SK-N-SH (cell line): Measurements from ENCODE around the gene PHKA1. TPM values are rescaled to one million over a fixed set of nuclear protein-coding genes. Genes with fewer than 3 reads are reported as not detected.

Source experiments
- CTCF ChIA-PET: fragments of 300-600, 350-600 bp; formaldehyde crosslinking; extraction: SDS; loops from one replicate; lab custom pipeline; 2021; lab: Yijun Ruan, JAX
- POLR2A ChIA-PET: fragments of 350-600 bp; sonication (Branson Sonifier 250); formaldehyde crosslinking; extraction: SDS; loops from one replicate; lab custom pipeline; 2020; ENCODE audit warnings: antibody characterized with exemption, inconsistent platforms; lab: Yijun Ruan, JAX
- DNase-seq: peaks from one replicate; pipeline ENCODE4 v3.0.0; 2012
- H2AFZ ChIP-seq: fragments of 200-600 bp; sonication (generic); 2 replicates; pipeline ENCODE4 v1.8.1; 2016; ENCODE audit warnings: antibody characterized with exemption, mild to moderate bottlenecking, low read depth
- H3F3A ChIP-seq: fragments of 200-600 bp; sonication (generic); replicated peaks from 2 replicates; pipeline ENCODE3; 2016; ENCODE audit warnings: antibody characterized with exemption, mild to moderate bottlenecking; ENCODE audit not compliant: insufficient read depth
- H3K27ac ChIP-seq, 2 experiments: fragments of 200-500 bp in 1 of 2; fragments of 200-600 bp in 1 of 2; sonication (Bioruptor generic) in 1 of 2; sonication (generic), shearing (Covaris generic) in 1 of 2; 2 replicates each; pipeline versions ENCODE4 v1.5.1 to v1.6.1; 2014 to 2016; ENCODE audit warnings: low read depth in 2 of 2, inconsistent platforms in 1 of 2, low read length in 1 of 2, mild to moderate bottlenecking in 1 of 2, mixed read lengths in 1 of 2
- H3K27me3 ChIP-seq: fragments of 200-600 bp; sonication (generic), shearing (Covaris generic); 2 replicates; pipeline ENCODE4 v1.6.1; 2016; ENCODE audit warnings: mixed run types; ENCODE audit not compliant: insufficient read depth
- H3K36me3 ChIP-seq, 2 experiments: fragments of 200-500 bp in 1 of 2; fragments of 200-600 bp in 1 of 2; sonication (Bioruptor generic) in 1 of 2; sonication (generic) in 1 of 2; replicated peaks in 1 of 2; 2 replicates each; pipeline versions ENCODE3 to v1.5.1; 2014 to 2016; ENCODE audit warnings: low read length in 1 of 2, mild to moderate bottlenecking in 1 of 2; ENCODE audit not compliant: insufficient read depth in 2 of 2, control insufficient read depth in 1 of 2
- H3K4me1 ChIP-seq, 2 experiments: fragments of 200-500 bp in 1 of 2; fragments of 200-600 bp in 1 of 2; sonication (Bioruptor generic) in 1 of 2; sonication (generic), shearing (Covaris generic) in 1 of 2; 2 replicates each; pipeline versions ENCODE4 v1.5.1 to v1.6.1; 2014 to 2016; ENCODE audit warnings: low read depth in 1 of 2, low read length in 1 of 2, mixed run types in 1 of 2; ENCODE audit not compliant: insufficient read depth in 2 of 2, control insufficient read depth in 1 of 2
- H3K4me2 ChIP-seq: fragments of 200-600 bp; sonication (generic), shearing (Covaris generic); 2 replicates; pipeline ENCODE4 v1.6.1; 2017; ENCODE audit warnings: mixed run types
- H3K4me3 ChIP-seq, 2 experiments: fragments of 200-500 bp in 1 of 2; fragments of 200-600 bp in 1 of 2; sonication (Bioruptor generic) in 1 of 2; sonication (generic), shearing (Covaris generic) in 1 of 2; 2 replicates each; pipeline versions ENCODE4 v1.5.1 to v1.8.1; 2014 to 2016; ENCODE audit warnings: low read depth in 2 of 2, inconsistent platforms in 1 of 2, low read length in 1 of 2, mild to moderate bottlenecking in 1 of 2, mixed read lengths in 1 of 2, moderate library complexity in 1 of 2
- H3K79me2 ChIP-seq: fragments of 200-600 bp; sonication (generic); 2 replicates; pipeline ENCODE4 v1.8.1; 2017; ENCODE audit warnings: mild to moderate bottlenecking; ENCODE audit not compliant: insufficient read depth
- H3K9ac ChIP-seq: fragments of 200-600 bp; sonication (generic); 2 replicates; pipeline ENCODE4 v1.6.1; 2017; ENCODE audit warnings: mixed run types
- H3K9me2 ChIP-seq: fragments of 200-600 bp; sonication (generic); 2 replicates; pipeline ENCODE4 v1.6.1; 2017; ENCODE audit warnings: mixed run types
- H3K9me3 ChIP-seq: fragments of 200-600 bp; sonication (generic); 2 replicates; pipeline ENCODE4 v1.6.1; 2017; ENCODE audit warnings: mixed run types, mild to moderate bottlenecking, moderate library complexity
- H4K20me1 ChIP-seq: fragments of 200-600 bp; sonication (generic); 2 replicates; pipeline ENCODE4 v1.6.1; 2017; ENCODE audit warnings: mild to moderate bottlenecking, mixed run types; ENCODE audit not compliant: insufficient read depth
- CTCF ChIP-seq: fragments of 200-600 bp; sonication (generic); IDR thresholded peaks from 2 replicates; pipeline ENCODE4 v1.6.1; 2017; ENCODE audit warnings: antibody characterized with exemption, mild to moderate bottlenecking, moderate library complexity
- ELF1 ChIP-seq: IDR thresholded peaks from 2 replicates; pipeline ENCODE4 v1.4.0; 2012
- EP300 ChIP-seq, 2 experiments: IDR thresholded peaks; 2 replicates each; pipeline versions ENCODE4 v1.4.0 to v1.6.1; 2012; ENCODE audit warnings: borderline replicate concordance in 1 of 2, low read depth in 1 of 2, low read length in 1 of 2
- EZH2phosphoT487 ChIP-seq: fragments of 200-600 bp; sonication (generic); IDR thresholded peaks from 2 replicates; pipeline ENCODE4 v1.6.1; 2017; ENCODE audit warnings: low read depth, mixed run types, mild to moderate bottlenecking, antibody characterized with exemption, moderate library complexity, borderline replicate concordance
- FOXJ3 ChIP-seq: sonication (generic); formaldehyde crosslinking; IDR thresholded peaks from 2 replicates; pipeline ENCODE4 v1.5.1; 2020; ENCODE audit warnings: mild to moderate bottlenecking, missing genetic modification reagents
- FOXM1 ChIP-seq: IDR thresholded peaks from 2 replicates; pipeline ENCODE4 v1.4.0; 2012; ENCODE audit warnings: low read depth, mild to moderate bottlenecking
- GATA2 ChIP-seq: sonication (generic); formaldehyde crosslinking; IDR thresholded peaks from 2 replicates; pipeline ENCODE4 v1.5.0; 2020; ENCODE audit warnings: mild to moderate bottlenecking, missing genetic modification reagents
- JUND ChIP-seq: IDR thresholded peaks from 2 replicates; pipeline ENCODE4 v1.4.0; 2012
- MXI1 ChIP-seq: IDR thresholded peaks from 2 replicates; pipeline ENCODE4 v1.6.1; 2012; ENCODE audit warnings: mild to moderate bottlenecking, low read depth, low read length, improper control_type of control experiment
- NFIC ChIP-seq: IDR thresholded peaks from 2 replicates; pipeline ENCODE4 v1.4.0; 2012; ENCODE audit warnings: borderline replicate concordance
- NRF1 ChIP-seq: IDR thresholded peaks from 2 replicates; pipeline ENCODE4 v1.6.1; 2012; ENCODE audit warnings: low read depth, mild to moderate bottlenecking, low read length
- POLR2AphosphoS5 ChIP-seq: IDR thresholded peaks from 2 replicates; pipeline ENCODE4 v1.6.1; 2012; ENCODE audit warnings: low read depth, low read length
- RCOR1 ChIP-seq: fragments of 150-350 bp; IDR thresholded peaks from 2 replicates; pipeline ENCODE4 v1.6.1; 2017; ENCODE audit warnings: antibody characterized with exemption, low read length
- REST ChIP-seq: IDR thresholded peaks from 2 replicates; pipeline ENCODE4 v1.6.1; 2012; ENCODE audit warnings: mild to moderate bottlenecking, low read depth, low read length, moderate library complexity
- RFX5 ChIP-seq: IDR thresholded peaks from 2 replicates; pipeline ENCODE4 v1.6.1; 2012; ENCODE audit warnings: mild to moderate bottlenecking, improper control_type of control experiment, low read length
- SIN3A ChIP-seq: IDR thresholded peaks from 2 replicates; pipeline ENCODE4 v1.6.1; 2012; ENCODE audit warnings: low read depth, mild to moderate bottlenecking, low read length, moderate library complexity, borderline replicate concordance
- TCF12 ChIP-seq: IDR thresholded peaks from 2 replicates; pipeline ENCODE4 v1.4.0; 2012
- TEAD4 ChIP-seq: IDR thresholded peaks from 2 replicates; pipeline ENCODE4 v1.4.0; 2012; ENCODE audit warnings: mild to moderate bottlenecking, borderline replicate concordance; ENCODE audit not compliant: insufficient read depth
- USF1 ChIP-seq: IDR thresholded peaks from 2 replicates; pipeline ENCODE4 v1.4.0; 2012; ENCODE audit warnings: low read depth, borderline replicate concordance
- USF2 ChIP-seq: fragments of 150-350 bp; IDR thresholded peaks from 2 replicates; pipeline ENCODE4 v1.6.1; 2017; ENCODE audit warnings: antibody characterized with exemption, low read length, low read depth, borderline replicate concordance
- YY1 ChIP-seq: IDR thresholded peaks from 2 replicates; pipeline ENCODE4 v1.4.0; 2012; ENCODE audit warnings: low read depth, mild to moderate bottlenecking
- WGBS: methylation state at CpG from one replicate; pipeline ENCODE4 v1.1.6; 2017; ENCODE audit warnings: low lambda C conversion rate; 5-methylcytosine and 5-hydroxymethylcytosine counted together
- polyA plus RNA-seq, 3 experiments: library from polyadenylated mRNA; depleted of rRNA; stranded (reverse); fragments of >200 nt; gene quantifications; 2 replicates each; pipeline ENCODE4 v1.2.3, GENCODE V29; 2012

Gene PHKA1
- polyA plus RNA-seq, 1 of the 3 experiments (the other 2 are of a cell fraction): 4.8 TPM

- TF ChIP-seq USF1: no peak
- no peak for TF ChIP-seq NRF1
- TF ChIP-seq NFIC: no peak
- no peak for TF ChIP-seq ELF1
- no peak for TF ChIP-seq POLR2AphosphoS5
- no peak for TF ChIP-seq TCF12
Observed at GRCh38 chrX:72663737-72664136, 50.4 kb downstream of the PHKA1 start (continued).

- no peak overlapping the region for H2AFZ ChIP-seq
- TF ChIP-seq FOXM1: no peak
- TF ChIP-seq TEAD4: no peak
- TF ChIP-seq SIN3A: no peak
- TF ChIP-seq REST: no peak
- no peak for TF ChIP-seq MXI1
- no peak for TF ChIP-seq TCF12
- no peak for TF ChIP-seq NFIC
- no peak for TF ChIP-seq RCOR1
- no peak for TF ChIP-seq GATA2
- no peak for TF ChIP-seq CTCF
- no peak for TF ChIP-seq JUND
- no peak for TF ChIP-seq RFX5
- TF ChIP-seq YY1: no peak
- no peak for TF ChIP-seq USF1
- no peak for TF ChIP-seq EZH2phosphoT487
- TF ChIP-seq USF2: no peak
- no peak for TF ChIP-seq EP300 (IDR thresholded peaks at IDR 0.05; ENCODE audit: borderline replicate concordance in 1 of 2, low read depth in 1 of 2, low read length in 1 of 2)
- no peak for TF ChIP-seq POLR2AphosphoS5
- TF ChIP-seq NRF1: no peak
- TF ChIP-seq FOXJ3 (CRISPR knock-in tag): no peak
- no peak for DNase-seq
- H3K9me2 ChIP-seq: no peaks in the 10 kb centered on the region
- H3K36me3 ChIP-seq: no peaks in the 10 kb centered on the region
- no peaks in the 10 kb centered on the region for H3F3A ChIP-seq
- H3K4me3 ChIP-seq: no peak overlapping the region
- H3K4me1 ChIP-seq: no peaks in the 10 kb centered on the region
- POLR2A ChIA-PET: no interaction called here
- no peaks in the 10 kb centered on the region for H4K20me1 ChIP-seq
- H3K27me3 ChIP-seq: no peaks in the 10 kb centered on the region
- no peaks in the 10 kb centered on the region for H3K9me3 ChIP-seq
- no peak overlapping the region for H3K9ac ChIP-seq
- no peak overlapping the region for H3K4me2 ChIP-seq
- WGBS: 60% methylated on average over 2 of the region's 5 CpGs
- CTCF ChIA-PET: no interaction called here
- no peaks in the 10 kb centered on the region for H3K79me2 ChIP-seq
- H3K27ac ChIP-seq: no peak overlapping the region
Observed at GRCh38 chrX:72662020-72662747, 51.9 kb downstream of the PHKA1 start.
